IPS DF 6.9 (cell line): ENCODE results near the gene RABGGTA.

Source experiments
- DNase-seq: peaks from one replicate; pipeline ENCODE4 v3.0.0-alpha.2; 2013; ENCODE audit warnings: low read depth, low spot score
- H3K27ac ChIP-seq: one replicate; pipeline ENCODE4 v1.5.1; 2013; ENCODE audit warnings: low read length, control low read depth
- H3K27me3 ChIP-seq: 2 replicates; pipeline ENCODE4 v1.6.1; 2013; ENCODE audit warnings: mild to moderate bottlenecking, low read length; ENCODE audit not compliant: control insufficient read depth, insufficient read depth
- H3K36me3 ChIP-seq: 2 replicates; pipeline ENCODE4 v1.6.1; 2013; ENCODE audit warnings: low read length; ENCODE audit not compliant: control insufficient read depth, insufficient read depth
- H3K4me1 ChIP-seq: 2 replicates; pipeline ENCODE4 v1.6.1; 2013; ENCODE audit warnings: low read length; ENCODE audit not compliant: control insufficient read depth, insufficient read depth
- H3K4me3 ChIP-seq: 2 replicates; pipeline ENCODE4 v1.5.1; 2013; ENCODE audit warnings: mild to moderate bottlenecking, low read length
- H3K9me3 ChIP-seq: 2 replicates; pipeline ENCODE4 v1.6.1; 2013; ENCODE audit warnings: low read length, inconsistent platforms; ENCODE audit not compliant: control insufficient read depth, insufficient read depth
- WGBS: extraction: QIAGEN DNeasy Blood & Tissue Kit; methylation state at CpG from one replicate; pipeline ENCODE4 v1.1.7; 2013; ENCODE audit warnings: mixed read lengths, missing lambda C conversion rate; ENCODE audit not compliant: insufficient read length, insufficient coverage; 5-methylcytosine and 5-hydroxymethylcytosine counted together

The RABGGTA gene

DNA sequence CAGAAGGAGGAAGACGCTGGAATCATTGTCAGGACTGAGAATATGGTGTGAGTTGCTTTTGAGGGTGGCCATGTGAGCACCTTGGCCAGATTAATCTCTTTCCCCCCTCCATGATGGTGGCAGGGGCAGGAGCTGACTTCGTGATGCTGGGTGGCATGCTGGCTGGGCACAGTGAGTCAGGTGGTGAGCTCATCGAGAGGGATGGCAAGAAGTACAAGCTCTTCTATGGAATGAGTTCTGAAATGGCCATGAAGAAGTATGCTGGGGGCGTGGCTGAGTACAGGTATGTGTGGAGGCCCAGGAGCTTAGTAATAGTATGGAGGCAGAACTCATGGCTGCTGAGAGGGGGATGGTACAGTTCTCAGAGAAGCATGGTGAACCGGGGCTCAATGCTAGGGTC, 33.3 kb downstream of the RABGGTA start:
- 0 out of 2 replicates have a peak, but pooled peaks cover 2% of the 10 kb centered on the region for H3K4me1 ChIP-seq
- WGBS: no CpG with 5 or more reads among the region's 5 CpGs
- peaks cover 27% of the 10 kb centered on the region for H3K36me3 ChIP-seq

DNA sequence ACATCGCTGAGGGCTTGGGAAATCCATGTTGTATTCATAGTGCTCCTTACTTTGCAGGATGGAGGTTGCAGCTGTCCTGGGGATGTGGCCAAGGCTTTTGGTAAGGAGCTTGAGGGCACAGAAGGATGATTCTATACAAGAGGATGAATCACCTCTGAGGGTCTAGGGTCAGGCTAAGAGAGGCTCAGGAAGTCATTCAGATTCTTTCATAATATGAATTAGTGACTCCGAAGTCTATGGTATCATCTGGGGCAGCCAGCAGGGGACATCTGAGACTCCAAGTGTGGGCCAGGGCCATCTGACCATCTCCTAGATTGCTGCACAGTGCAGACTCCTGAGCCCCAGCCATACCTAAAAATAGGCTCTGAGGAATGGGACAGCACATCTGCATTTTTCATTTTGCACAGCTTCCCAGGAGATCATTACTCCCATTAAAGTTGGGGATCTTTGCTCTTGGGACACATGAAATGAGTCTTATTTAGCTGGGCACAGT, 33.9 kb downstream of the RABGGTA start:
- no CpG with 5 or more reads among the region's 2 CpGs for WGBS
- no peak overlapping the region for H3K4me3 ChIP-seq
- H3K9me3 ChIP-seq: no peaks in the 10 kb centered on the region
- peaks cover 27% of the 10 kb centered on the region for H3K36me3 ChIP-seq
- no peak overlapping the region for H3K27ac ChIP-seq
- no peak for DNase-seq
- 0 out of 2 replicates have a peak, but pooled peaks cover 2% of the 10 kb centered on the region for H3K4me1 ChIP-seq
- H3K27me3 ChIP-seq: no peaks in the 10 kb centered on the region

More for the DNA sequence above, 33.3 kb downstream of the RABGGTA start:
- DNase-seq: no peak
- Histone ChIP-seq H3K27me3 (no peaks in the 10 kb centered on the region), H3K27ac (no peak overlapping the region), H3K4me3 (no peak overlapping the region), H3K9me3 (no peaks in the 10 kb centered on the region)

DNA sequence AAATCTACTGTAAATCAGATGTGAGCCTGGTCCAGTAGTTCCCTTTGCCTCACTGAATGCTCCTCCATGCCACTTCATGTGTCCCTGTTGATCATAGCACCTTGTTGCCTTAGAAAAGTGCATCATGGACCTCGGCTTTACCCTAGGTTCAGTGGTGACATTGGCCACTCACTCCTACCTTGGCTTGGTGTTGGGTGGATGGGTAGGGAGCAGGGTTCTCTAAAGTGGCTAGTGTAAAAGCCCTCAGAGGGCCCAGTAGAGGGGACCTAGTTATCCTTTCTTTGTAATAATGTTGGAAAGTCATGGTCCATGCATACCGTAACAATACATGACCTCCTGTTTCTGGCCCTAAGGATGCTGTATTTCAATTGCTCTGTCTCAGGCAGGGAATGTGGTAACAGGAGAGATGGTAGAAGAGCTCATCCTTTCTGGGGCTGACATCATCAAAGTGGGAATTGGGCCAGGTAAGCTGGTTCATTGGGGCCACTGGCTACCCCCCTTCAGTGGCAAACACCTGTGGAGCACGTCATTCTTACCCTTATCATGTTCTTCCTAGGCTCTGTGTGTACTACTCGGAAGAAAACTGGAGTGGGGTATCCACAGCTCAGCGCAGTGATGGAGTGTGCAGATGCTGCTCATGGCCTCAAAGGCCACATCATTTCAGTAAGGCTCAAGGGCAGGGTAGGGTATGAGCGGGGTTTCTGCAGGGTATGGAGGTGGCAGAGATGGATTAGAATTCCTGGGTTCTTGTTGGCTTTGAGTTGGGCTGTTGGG, 34.5 kb downstream of the RABGGTA start:
- no peak overlapping the region for H3K27ac ChIP-seq
- no peak for DNase-seq

DNA sequence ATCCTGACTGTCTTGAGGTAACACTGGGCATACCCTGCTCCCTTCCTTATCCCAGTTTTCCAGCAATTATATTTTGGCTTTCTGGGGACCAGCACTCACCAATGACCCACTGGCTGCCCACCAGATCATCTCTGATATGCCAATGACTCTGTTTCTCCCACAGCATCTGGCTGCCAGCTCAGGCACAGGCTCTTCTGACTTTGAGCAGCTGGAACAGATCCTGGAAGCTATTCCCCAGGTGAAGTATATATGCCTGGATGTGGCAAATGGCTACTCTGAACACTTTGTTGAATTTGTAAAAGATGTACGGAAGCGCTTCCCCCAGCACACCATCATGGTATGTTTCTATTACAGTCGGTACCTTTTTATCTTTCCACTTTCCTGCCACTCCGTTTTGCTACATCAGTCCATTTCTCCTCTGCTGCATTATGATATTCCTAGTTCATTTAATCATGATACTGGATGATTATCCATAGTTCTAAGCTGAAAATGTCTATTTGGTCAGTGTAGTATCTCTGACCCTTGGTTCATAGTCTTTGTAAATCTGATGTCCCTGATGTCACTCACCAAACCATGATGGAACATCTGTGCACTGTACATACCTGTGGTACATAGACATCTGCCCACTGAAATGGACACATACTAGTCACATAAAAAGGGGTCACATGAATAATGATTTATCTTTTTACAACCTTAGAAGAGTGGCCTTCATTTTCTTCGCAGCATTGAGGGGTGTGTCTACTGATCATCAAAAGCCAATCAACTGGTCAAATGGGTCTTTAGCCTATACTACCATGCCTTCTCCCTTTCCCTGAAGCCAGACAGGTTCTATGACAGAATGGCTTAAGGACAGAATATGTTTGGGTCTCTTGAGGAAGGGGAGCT, 35.4 kb downstream of the RABGGTA start:
- no CpG with 5 or more reads among the region's 5 CpGs for WGBS
- no peak for DNase-seq
- no peak overlapping the region for H3K4me3 ChIP-seq
- no peak overlapping the region for H3K27ac ChIP-seq
- no peaks in the 10 kb centered on the region for H3K9me3 ChIP-seq
- no peaks in the 10 kb centered on the region for H3K27me3 ChIP-seq
- peaks cover 27% of the 10 kb centered on the region for H3K36me3 ChIP-seq
- H3K4me1 ChIP-seq: 0 out of 2 replicates have a peak, but pooled peaks cover under 1% of the 10 kb centered on the region

More for the DNA sequence above, 34.5 kb downstream of the RABGGTA start:
- H3K36me3 ChIP-seq: peaks cover 27% of the 10 kb centered on the region
- 0 out of 2 replicates have a peak, but pooled peaks cover 2% of the 10 kb centered on the region for H3K4me1 ChIP-seq
- H3K9me3 ChIP-seq: no peaks in the 10 kb centered on the region
- no peaks in the 10 kb centered on the region for H3K27me3 ChIP-seq
- no peak overlapping the region for H3K4me3 ChIP-seq
- WGBS: no CpG with 5 or more reads among the region's 6 CpGs

DNA sequence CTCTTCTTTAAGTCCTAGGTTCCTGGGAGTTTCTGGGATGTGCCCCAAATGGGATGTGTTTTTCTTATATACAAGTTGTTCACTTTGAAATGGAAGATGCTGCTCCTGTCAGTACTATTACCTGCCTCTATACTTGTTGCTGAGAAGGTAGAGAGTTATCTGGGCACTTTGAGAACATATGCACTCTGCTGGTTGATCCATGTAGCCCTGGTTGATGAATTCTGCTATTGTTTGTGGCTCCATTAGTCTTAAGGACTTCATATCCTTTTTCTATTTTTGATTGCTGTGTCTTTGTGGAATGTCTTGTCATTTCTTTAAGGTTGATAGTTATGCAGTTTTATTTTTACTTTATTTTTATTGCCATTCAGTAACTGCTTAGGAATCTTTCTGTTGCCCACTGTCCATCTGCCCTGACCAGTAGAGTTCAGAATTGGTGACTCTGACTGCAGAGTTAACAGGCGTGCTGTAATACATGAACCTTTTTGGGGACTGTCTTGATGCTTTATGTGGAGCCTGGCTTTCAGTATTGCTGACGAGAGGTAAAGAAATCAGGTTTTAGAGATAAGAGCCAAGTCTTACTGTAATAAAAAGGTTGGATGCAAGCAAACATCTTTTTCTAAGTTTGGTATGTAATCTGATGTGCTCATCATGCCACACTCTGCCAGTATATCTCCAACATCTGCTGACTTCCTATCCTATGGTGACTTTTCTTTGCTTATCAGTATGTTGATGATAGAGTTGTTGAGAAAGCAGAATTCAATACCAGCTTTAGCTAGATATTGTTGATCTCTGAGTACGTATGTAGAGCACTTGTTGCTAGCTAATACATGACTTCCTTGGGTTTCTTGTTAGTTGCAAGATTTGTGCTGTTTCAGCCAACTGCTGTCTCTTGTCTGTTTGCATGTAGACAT, 37.0 kb downstream of the RABGGTA start:
- no peaks in the 10 kb centered on the region for H3K4me1 ChIP-seq
- no peaks in the 10 kb centered on the region for H3K9me3 ChIP-seq
- H3K36me3 ChIP-seq: peaks cover 19% of the 10 kb centered on the region
- H3K27ac ChIP-seq: no peak overlapping the region
- WGBS: no CpG with 5 or more reads among the region's 3 CpGs
- no peaks in the 10 kb centered on the region for H3K27me3 ChIP-seq
- DNase-seq: no peak
- no peak overlapping the region for H3K4me3 ChIP-seq

DNA sequence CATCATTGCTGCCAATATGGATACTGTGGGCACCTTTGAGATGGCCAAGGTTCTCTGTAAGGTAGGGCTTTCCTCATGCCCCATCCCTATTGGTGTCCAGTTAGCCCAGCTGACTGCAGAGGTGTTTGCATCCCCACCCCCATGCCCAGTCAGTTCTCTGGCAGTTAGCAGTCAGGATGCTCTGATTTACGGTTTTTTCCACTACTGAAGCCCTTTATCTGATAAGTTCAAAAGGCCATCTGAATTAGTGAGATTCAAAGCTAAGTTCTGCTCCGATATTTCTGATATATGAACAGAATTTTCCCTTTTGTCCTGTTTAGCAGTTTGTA, 37.9 kb downstream of the RABGGTA start:
- Histone ChIP-seq H3K27ac (no peak overlapping the region), H3K4me1 (no peaks in the 10 kb centered on the region), H3K36me3 (peaks cover 17% of the 10 kb centered on the region), H3K9me3 (no peaks in the 10 kb centered on the region), H3K4me3 (peak overlapping the region; percentile 89; the same call in 1 of the 2 replicates), H3K27me3 (no peaks in the 10 kb centered on the region)
- no CpG with 5 or more reads among the region's 2 CpGs for WGBS
- no peak for DNase-seq

DNA sequence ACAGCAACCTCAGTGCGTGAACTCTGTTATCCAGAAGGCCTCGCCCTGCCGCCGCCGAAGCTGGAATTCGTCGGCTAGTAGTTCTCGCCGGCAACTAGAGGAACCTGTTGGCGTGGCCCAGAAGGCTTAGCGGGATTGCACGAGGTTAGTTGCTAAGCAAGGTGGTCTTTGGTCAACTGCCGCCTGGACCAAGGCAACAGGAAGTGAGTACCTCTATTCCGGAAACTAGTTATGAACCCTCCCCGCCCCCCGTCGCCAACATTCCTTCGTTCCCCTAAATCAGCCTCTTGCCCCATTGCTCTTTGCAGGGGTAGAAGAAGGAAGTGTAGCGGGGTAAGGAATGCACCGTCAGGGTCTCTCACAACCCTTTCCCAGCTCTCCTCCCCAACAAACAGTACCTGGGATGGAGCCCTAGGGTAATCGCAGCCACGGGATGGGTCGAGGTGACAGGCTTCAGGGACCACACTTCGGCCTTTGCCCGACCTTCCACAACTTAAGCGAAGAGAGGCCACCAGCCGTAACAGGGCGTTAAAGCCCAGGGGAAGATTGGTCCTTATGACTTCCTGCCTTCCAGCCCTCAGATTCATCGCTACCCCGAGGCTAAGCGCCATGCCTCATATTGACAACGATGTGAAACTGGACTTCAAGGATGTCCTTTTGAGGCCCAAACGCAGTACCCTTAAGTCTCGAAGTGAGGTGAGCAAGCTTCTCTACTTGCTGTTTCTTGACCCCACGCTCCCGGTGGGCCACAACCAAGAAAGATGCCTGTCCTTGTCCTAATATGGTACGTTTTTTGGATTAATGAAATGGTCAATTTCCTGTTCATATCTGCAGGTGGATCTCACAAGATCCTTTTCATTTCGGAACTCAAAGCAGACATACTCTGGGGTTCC, 38.5 kb downstream of the RABGGTA start, which contains the start of gene GMPR2:
Gene GMPR2, plus strand, starts transcription at position 285 of the 893 bp plus-strand sequence. Its CDS starts 325 bp downstream, at position 610.
- no peaks in the 10 kb centered on the region for H3K27me3 ChIP-seq
- H3K4me1 ChIP-seq: no peaks in the 10 kb centered on the region
- peak within 1 kb of the TSS; percentile 89 for H3K4me3 ChIP-seq
- DNase-seq: peak; percentile 50
- WGBS: no CpG with 5 or more reads among the region's 38 CpGs
- peaks cover 12% of the 10 kb centered on the region; the same call in 1 of the 2 replicates for H3K36me3 ChIP-seq
- H3K27ac ChIP-seq: no peak within 1 kb of the TSS
- no peaks in the 10 kb centered on the region for H3K9me3 ChIP-seq

DNA sequence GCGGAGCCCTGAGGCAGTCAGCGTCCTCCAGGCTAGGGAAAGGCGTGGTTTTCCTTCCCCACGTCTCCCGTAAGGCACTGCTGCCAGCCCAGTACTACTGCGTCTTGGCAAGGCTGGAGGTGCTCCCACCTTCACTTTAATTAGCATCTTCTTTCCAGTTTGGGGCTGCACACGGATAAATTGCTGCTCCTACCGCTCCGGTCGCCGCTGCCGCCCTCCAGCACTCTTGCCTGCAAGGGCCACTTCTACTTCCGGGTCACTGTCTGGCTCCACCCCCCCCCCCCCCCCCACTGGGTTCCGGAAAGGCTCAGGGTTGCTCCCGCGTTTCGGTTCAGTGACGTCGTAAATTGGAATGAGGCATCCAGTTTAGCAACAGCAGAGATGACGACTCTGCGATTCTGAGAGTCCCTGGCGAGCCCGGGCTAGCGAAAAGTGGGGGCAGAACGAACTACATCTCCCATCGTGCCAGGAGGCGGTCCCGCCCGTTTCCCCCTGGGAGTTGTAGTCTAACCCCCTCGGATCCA, 39.2 kb downstream of the RABGGTA start, which contains the start of gene NEDD8:
Gene NEDD8, minus strand, starts transcription at position 247 of the 524 bp plus-strand sequence. Its CDS starts 100 bp downstream, at position 147.
- Histone ChIP-seq H3K4me3 (peak within 1 kb of the TSS; percentile 89), H3K9me3 (no peaks in the 10 kb centered on the region), H3K27ac (no peak within 1 kb of the TSS), H3K4me1 (no peaks in the 10 kb centered on the region), H3K27me3 (no peaks in the 10 kb centered on the region), H3K36me3 (peaks cover 7% of the 10 kb centered on the region; the same call in 1 of the 2 replicates)
- WGBS: no CpG with 5 or more reads among the region's 30 CpGs
- DNase-seq: peak; percentile 52
